ENCODE data around the gene TTC29. TPM values are rescaled to one million over a fixed set of nuclear protein-coding genes. Genes with fewer than 3 reads are reported as not detected.
"Not testable (repeated sequence)": the region's sequence is repeated elsewhere in the genome, so short reads cannot be mapped to it uniquely, and the experiment has no call there.

The TTC29 gene
- total RNA-seq, 4 donors from 2014 or later = not detected

DNA sequence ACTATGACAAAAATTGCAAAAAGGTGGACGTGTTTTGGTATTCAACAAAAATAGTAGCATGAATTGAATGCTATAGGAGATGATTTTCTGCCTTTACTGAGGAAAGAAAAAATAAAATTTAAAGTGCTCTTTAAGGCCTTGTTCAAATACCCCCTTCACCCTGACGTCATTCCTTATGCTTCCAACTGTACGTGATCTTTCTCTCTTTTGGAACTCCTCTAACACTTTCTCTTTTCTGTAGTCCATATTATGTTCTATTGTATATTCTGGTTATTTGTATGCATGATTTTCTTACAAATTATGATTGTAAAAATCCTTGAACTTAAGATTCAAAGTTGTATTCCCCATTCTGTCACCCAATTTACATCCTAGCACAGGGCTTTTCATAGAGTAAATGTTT, 206.5 kb downstream of the TTC29 start:
- Histone ChIP-seq H3K27me3 (no peaks in the 10 kb centered on the region), H3K27ac (no peak overlapping the region), H3K36me3 (no peaks in the 10 kb centered on the region), H3K4me3 (no peak overlapping the region), H3K9me3 (no peaks in the 10 kb centered on the region), H3K4me1 (no peaks in the 10 kb centered on the region)
- WGBS, 2 donors (ENCODE audit: low coverage in 1 of 2) = 48 to 65% methylated on average over 3 of the region's 3 CpGs
- ATAC-seq = no peak
- no peak for TF ChIP-seq POLR2AphosphoS5 (IDR thresholded peaks at IDR 0.05)

DNA sequence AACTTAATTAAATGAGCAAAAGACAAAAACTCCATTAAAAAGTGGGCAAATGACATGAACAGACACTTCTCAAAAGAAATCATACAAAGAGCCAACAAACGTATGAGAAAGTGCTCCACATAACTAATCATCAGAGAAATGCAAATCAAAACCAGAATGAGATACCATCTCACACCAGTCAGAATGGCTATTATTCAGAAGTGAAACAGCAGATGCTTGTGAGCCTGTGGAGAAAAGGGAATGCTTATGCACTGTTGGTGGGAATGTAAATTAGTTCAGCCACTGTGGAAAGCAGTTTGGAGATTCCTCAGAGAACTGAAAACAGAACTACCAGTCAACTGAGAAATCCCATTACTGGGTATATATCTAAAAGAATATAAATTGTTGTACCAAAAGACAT, 222.1 kb downstream of the TTC29 start:
- H3K4me1 ChIP-seq, H3K27me3 ChIP-seq, H3K9me3 ChIP-seq, H3K27ac ChIP-seq, H3K36me3 ChIP-seq, ATAC-seq, H3K4me3 ChIP-seq: not testable (repeated sequence)
- WGBS, 2 donors (ENCODE audit: low coverage in 1 of 2) = 57% methylated on average over 1 of the region's 1 CpG; no CpG with 5 or more reads in 1 of the 2 donors

DNA sequence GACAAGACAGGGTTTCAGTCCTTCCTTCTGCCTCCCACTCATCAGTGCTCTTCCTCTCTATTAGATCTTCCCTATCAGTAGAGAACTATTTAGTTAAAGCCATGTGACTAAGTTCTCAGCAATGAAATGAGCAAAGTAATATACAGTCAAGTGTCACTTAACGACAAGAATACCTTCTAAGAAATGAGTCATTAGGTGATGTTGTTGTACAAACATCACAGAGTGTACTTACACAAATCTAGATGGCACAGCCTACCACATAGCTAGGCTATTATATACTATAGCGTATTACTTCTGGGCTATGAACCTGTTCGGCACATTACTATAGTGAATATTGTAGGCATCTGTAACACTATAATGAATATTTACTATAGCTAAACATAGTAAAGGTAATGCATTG, 235.7 kb downstream of the TTC29 start:
- H3K4me1 ChIP-seq = no peaks in the 10 kb centered on the region
- TF ChIP-seq, protein P1, sequence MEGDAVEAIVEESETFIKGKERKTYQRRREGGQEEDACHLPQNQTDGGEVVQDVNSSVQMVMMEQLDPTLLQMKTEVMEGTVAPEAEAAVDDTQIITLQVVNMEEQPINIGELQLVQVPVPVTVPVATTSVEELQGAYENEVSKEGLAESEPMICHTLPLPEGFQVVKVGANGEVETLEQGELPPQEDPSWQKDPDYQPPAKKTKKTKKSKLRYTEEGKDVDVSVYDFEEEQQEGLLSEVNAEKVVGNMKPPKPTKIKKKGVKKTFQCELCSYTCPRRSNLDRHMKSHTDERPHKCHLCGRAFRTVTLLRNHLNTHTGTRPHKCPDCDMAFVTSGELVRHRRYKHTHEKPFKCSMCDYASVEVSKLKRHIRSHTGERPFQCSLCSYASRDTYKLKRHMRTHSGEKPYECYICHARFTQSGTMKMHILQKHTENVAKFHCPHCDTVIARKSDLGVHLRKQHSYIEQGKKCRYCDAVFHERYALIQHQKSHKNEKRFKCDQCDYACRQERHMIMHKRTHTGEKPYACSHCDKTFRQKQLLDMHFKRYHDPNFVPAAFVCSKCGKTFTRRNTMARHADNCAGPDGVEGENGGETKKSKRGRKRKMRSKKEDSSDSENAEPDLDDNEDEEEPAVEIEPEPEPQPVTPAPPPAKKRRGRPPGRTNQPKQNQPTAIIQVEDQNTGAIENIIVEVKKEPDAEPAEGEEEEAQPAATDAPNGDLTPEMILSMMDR (IDR thresholded peaks at IDR 0.05) = no peak
- TF ChIP-seq POLR2AphosphoS5 (IDR thresholded peaks at IDR 0.05) (no peak), POLR2A (IDR thresholded peaks at IDR 0.05) (no peak), EP300 (IDR thresholded peaks at IDR 0.05) (no peak)
- no peaks in the 10 kb centered on the region for H3K27me3 ChIP-seq
- no peak for ATAC-seq
- WGBS, 2 donors (ENCODE audit: low coverage in 1 of 2) = 85 to 96% methylated on average over 3 of the region's 3 CpGs
- H3K36me3 ChIP-seq = no peaks in the 10 kb centered on the region
- H3K4me3 ChIP-seq = no peak overlapping the region
- H3K27ac ChIP-seq = no peak overlapping the region
- H3K9me3 ChIP-seq = no peaks in the 10 kb centered on the region

DNA sequence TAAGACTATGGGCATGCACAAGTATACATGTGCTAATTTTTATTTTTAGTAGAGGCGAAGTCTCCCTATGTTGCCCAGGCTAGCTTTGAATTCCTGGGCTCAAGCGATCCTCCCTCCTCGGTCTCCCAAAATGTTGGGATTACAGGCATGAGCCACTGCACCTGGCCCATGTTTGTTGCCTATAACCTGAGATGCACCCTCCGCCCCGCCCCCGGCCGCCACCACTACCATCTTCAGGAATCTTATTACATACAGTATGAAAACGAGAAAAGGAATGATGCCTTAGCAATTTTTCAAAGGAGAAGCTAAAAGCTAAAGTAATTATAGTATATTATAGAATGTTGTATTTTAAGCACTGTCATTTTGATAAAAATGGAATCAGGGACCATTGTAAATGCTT, 245.8 kb downstream of the TTC29 start:
- WGBS, 2 donors (ENCODE audit: low coverage in 1 of 2) = 90 to 91% methylated on average over 3 to 4 of the region's 8 CpGs
- no peak for ATAC-seq
- no peaks in the 10 kb centered on the region for H3K4me1 ChIP-seq
- TF ChIP-seq, protein P1 (IDR thresholded peaks at IDR 0.05) = no peak
- no peak for TF ChIP-seq EP300 (IDR thresholded peaks at IDR 0.05)
- no peak for TF ChIP-seq POLR2AphosphoS5 (IDR thresholded peaks at IDR 0.05)
- H3K27ac ChIP-seq = no peak overlapping the region
- no peaks in the 10 kb centered on the region for H3K36me3 ChIP-seq
- no peaks in the 10 kb centered on the region for H3K9me3 ChIP-seq
- no peak overlapping the region for H3K4me3 ChIP-seq
- no peaks in the 10 kb centered on the region for H3K27me3 ChIP-seq

DNA sequence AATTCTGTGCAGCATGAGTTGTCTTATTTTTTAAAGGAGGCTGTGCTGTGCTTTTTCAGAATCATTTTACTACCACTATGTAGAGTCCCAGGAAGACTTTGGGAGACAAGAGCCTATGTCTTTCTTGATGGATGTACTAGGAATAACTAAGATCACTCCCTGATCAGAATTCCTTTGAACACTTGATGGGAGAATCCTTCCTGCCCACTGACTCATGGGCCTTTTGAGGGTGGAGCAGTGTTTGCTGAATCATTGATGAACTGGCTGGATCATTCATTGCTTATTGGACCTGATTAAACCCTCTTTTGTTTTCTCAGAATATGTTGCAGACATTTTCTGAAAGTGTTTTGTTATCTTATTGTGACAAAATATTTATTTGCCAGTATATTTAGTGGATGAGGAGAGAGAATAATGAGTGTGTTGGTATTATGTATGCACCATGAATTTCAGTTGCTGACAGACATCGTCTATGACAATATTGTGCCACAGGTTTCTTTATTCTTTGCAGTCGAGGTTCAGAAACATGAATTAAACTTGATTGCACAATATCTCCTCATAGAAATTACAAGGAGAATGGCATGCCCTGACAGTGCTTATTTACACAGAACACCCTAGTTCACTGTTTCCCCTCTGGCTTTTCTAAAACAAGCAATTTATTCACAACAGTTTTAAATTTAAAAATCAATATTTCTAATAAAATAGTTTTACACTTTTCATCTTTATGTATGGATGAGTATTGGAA, 270.7 kb downstream of the TTC29 start:
- no peak for ATAC-seq

DNA sequence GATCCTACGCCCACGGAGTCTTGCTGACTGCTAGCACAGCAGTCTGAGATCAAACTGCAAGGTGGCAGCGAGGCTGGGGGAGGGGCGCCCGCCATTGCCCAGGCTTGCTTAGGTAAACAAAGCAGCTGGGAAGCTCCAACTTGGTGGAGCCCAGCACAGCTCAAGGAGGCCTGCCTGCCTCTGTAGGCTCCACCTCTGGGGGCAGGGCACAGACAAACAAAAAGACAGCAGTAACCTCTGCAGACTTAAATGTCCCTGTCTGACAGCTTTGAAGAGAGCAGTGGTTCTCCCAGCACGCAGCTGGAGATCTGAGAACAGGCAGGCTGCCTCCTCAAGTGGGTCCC, 281.7 kb downstream of the TTC29 start:
- H3K4me3 ChIP-seq, ATAC-seq, H3K9me3 ChIP-seq, H3K4me1 ChIP-seq, H3K27me3 ChIP-seq, H3K27ac ChIP-seq, H3K36me3 ChIP-seq: not testable (repeated sequence)
- WGBS, 2 donors (ENCODE audit: low coverage in 1 of 2) = 32 to 40% methylated on average over 2 to 4 of the region's 6 CpGs

More for the DNA sequence above, 270.7 kb downstream of the TTC29 start:
- TF ChIP-seq, protein P1 (IDR thresholded peaks at IDR 0.05) = no peak
- TF ChIP-seq POLR2A (IDR thresholded peaks at IDR 0.05) (no peak), POLR2AphosphoS5 (IDR thresholded peaks at IDR 0.05) (no peak), EP300 (IDR thresholded peaks at IDR 0.05) (no peak)
- Histone ChIP-seq H3K27me3 (no peaks in the 10 kb centered on the region), H3K36me3 (no peaks in the 10 kb centered on the region), H3K4me3 (no peak overlapping the region), H3K4me1 (no peaks in the 10 kb centered on the region), H3K9me3 (peaks cover 0 to 11% (median 0%) of the 10 kb centered on the region in 3 donors), H3K27ac (no peak overlapping the region)
- WGBS, 2 donors (ENCODE audit: low coverage in 1 of 2) = 67 to 71% methylated on average over 2 of the region's 2 CpGs
